Stimulated activated CD8-positive, alpha-beta memory T cell treated with anti-CD3 and anti-CD28 coated beads, Interleukin-7, amount 100 ng/mL, for 1 hour (primary cell): ENCODE data around the gene PLPPR5.

Experiments used
- DNase-seq, 2 donors: peaks; one replicate each; pipeline ENCODE4 v3.0.0-alpha.2; 2020; ENCODE audit warnings: low read depth in 2 of 2

Gene PLPPR5

GRCh38 chr1:98969798-98970490, 34.7 kb downstream of the PLPPR5 start:
- no peak for DNase-seq

DNA sequence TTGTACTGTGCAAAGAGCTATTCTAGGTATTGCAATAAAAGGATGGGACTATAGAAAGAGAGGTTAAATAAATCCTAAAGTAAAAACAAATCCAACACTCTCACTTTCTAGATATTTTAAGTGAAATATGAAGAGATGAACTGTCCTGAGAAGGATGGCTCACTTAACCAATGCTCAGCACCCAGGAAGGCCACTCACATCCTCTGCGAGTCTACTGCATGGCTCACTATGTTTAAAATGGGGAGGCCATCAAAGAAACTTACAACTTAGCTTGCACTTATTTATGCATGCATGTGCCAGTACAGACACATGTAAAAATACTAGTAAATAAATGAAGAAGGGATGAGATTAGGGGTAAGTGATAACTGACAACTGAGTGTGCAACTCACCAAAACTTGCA, 37.5 kb downstream of the PLPPR5 start:
- no peak for DNase-seq

- DNase-seq: no peak
These were observed 39.3 kb downstream of the PLPPR5 start for GRCh38 chr1:98965394-98965793.

DNA sequence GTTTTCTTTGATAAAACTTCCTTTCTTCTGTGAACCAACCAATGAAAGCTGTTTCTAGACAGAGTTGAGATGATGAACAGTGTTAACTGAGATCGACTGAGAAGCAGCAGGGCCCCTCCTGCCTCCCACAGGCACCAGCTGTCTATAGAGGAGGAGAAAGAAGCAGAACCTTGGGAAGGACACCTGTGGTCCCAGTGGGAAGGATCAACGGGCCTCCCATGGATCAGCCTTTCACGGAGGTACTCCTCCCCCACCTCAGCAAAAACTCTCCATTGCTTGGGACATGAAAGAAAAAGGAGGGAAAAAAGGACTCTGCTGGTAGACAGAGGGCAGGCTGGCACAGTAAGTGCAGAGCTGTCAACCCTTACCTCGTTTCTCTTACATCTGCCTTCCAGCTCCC, 40.5 kb downstream of the PLPPR5 start:
- DNase-seq: no peak

DNA sequence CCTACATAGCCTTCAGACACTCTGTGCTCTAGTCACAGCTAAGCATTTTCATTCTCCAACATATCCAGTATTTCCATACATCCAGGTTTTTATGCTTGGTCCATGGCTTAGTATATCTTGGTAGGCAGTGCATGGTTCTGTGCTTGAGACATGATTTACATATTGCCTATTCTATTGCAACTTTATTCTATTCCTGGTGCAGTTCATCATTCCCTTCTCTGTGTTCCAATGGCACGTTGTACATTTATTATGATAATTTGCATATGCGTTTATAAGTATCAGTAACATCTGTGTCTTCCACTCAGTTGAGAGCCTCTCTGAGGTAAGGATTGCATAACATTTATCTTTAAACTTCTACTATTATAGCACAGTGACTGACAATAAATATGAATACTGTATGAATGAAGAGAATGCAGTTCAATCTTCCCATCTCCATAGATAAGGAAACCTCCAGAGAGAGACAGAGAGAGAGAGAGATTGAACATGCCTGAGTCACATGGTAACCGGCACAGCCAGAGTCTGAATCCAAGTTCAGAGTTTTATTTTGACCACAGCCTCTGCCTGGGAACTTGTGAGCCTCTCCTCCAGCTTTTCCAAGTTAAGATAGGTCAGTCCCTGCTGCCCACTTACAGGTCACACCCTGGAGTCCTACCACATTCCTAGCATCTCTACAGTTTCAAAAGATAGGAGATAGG, 41.5 kb downstream of the PLPPR5 start:
- DNase-seq: no peak

DNA sequence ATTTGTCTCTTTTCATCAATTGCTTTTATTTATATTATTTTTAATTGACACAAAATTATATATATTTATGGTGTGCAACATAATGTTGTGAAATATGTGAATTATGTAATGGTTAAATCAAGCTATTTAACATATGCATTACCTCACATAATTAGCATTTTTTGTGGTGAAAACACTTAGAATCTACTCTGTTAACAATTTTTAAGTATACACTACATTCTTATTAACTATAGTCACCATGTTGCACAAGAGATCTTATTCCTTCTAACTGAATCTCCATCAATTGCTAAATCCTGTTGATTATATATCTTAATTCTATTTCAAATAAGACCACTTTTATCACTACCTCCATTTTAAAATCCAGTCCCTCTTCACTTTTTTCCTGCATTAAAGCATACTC, 42.5 kb downstream of the PLPPR5 start:
- DNase-seq: no peak

GRCh38 chr1:98949621-98950020, 55.0 kb downstream of the PLPPR5 start:
- DNase-seq: no peak

GRCh38 chr1:98949166-98949565, 55.5 kb downstream of the PLPPR5 start:
- DNase-seq: no peak

- no peak for DNase-seq
These were observed 57.6 kb downstream of the PLPPR5 start for GRCh38 chr1:98947071-98947470.

- DNase-seq: no peak
These were observed 64.0 kb downstream of the PLPPR5 start for GRCh38 chr1:98940722-98941079.

DNA sequence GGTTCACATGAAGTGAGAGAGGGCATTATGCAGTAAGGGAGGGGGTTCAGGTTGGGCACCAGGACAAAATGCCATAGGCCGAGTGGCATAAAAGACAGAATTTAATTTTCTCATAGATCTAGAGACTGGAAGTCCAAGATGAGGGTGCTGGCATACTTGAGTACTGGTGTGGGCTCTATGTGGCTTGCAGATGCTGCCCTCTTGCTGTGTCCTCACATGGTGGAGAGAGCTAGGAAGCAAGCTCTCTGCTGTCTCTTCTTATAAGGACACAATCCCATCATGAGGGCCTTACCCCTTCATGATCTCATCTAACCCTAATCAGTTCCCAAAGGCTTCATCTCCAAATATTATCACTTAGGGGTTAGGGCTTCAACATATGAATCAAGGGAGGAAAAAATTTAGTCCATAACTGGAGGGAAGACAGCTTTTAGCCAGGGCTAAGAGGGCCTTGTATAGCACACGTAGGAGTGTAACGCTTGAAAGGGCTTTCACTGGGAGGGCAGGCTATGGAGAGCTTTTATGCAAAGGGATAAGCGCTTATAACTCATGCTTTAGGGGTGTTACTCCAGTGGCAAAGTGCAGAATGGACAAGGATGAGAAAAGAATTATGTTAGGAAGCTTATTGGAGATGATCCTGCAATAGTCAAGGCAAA, 64.5 kb downstream of the PLPPR5 start:
- no peak for DNase-seq

GRCh38 chr1:98939471-98939870, 65.2 kb downstream of the PLPPR5 start:
- DNase-seq: no peak

- DNase-seq: no peak
These were observed 67.3 kb downstream of the PLPPR5 start for GRCh38 chr1:98937347-98937746.

- DNase-seq: no peak
These were observed 72.5 kb downstream of the PLPPR5 start for GRCh38 chr1:98932184-98932583.

DNA sequence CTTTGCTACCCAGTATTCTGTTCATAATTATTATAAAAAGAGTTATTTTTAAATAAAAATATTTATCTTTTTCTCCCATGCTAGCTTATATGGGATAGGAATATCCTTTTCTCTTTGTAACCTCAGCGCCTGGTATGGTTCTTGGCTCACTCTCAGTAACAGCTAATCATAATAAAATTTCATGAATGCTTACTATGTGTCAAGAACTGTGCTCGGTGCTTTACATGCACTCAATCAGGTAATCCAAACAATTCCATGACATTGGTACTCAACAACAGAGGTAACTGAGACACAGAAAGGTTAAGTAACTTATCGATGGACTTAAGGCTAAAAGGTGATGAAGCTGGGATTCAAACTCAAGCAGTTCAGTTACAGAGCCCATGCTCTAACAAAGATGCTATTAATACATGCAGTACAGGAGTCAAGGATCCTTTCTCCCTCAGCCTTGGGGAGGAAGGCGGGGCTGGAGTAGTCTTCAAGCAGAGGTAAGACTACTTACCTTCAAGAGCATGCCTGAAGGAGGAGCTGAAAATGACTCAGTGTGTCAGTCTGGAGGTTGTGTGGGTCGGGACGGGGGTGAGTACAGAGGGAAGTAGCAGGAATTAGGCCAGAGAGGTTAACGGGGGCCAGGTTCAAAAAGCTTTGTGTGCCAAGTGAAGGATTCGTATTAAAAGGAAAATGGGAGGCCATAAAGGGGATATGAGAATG, 73.4 kb downstream of the PLPPR5 start:
- DNase-seq: no peak

- DNase-seq: no peak
These were observed 75.2 kb downstream of the PLPPR5 start for GRCh38 chr1:98929437-98929836.

- DNase-seq: no peak
These were observed 78.1 kb downstream of the PLPPR5 start for GRCh38 chr1:98926597-98926996.

DNA sequence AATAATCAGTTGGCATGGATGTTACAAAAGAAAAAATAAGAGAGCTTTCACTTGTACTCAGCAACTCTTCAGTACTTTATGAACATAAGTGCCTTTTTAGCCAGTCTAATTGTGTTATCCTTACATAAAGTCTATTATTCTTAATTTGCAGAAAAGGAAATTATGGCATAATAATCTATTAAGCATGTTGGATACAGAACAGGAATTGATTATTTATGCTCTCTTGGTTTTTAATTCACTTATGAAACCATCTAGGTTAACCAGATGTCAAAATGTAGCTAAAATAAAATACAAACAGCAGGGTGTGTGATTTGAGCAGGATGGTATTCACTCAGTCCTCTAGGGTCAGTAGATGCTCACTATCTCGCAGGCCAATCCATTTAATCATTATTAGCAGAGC, 79.7 kb downstream of the PLPPR5 start:
- DNase-seq: no peak

DNA sequence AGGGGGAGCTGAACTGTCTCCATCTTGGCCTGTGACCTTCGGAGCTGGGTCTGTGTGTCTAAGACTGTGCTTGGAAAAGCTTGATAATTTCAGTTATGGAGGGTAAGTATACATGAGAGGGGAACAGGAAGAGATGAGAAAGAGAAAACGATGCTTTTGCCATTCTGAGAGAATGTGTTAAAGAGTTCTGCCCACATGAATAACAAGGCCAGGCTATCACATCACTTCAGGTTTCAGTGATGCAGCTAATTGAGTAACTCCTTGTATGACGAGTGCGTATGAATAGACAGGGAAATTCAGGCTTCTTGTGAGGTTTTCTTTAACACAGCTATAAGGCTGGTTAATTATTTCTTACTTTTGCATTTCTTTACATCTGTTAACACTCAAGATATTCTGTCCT, 81.0 kb downstream of the PLPPR5 start:
- DNase-seq: no peak

- DNase-seq: no peak
These were observed 82.8 kb downstream of the PLPPR5 start for GRCh38 chr1:98921817-98922216.

DNA sequence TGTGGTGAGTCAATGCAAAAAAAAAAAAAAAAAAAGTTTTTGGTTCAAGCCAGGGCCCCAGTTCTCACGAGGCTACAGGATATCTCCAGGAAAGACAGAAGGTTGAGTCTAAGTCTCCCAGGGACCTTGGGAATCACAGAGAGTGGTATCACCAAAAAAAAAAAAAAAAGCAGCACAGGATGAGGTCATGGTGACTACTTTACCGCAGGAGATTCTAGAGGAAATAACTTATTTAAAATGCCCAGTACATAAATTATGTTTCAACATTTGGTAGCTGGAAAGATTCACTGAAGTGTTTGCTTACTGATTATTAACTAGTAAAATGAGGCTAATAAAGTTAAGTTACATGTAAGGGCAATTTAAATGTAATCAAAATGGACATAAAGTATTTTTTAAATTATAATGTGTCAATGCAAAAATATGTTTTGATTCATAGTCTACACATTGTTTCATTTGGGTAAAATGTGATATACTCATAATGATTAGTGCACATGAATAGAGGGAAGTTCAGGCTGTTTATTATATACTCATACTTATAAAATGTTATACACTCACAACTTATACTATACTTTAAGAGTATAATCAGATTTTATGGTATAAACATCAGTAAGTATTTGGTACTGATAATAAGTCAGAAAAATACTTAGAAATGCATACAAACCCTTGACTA, 84.1 kb downstream of the PLPPR5 start:
- no peak for DNase-seq

GRCh38 chr1:98919652-98920051, 85.0 kb downstream of the PLPPR5 start:
- no peak for DNase-seq
